Endothelial cell (in vitro differentiated cells): ENCODE measurements around the gene PRMT7. TPM values are rescaled to one million over a fixed set of nuclear protein-coding genes. Genes with fewer than 3 reads are reported as not detected.

Experiments
- DNase-seq: peaks from one replicate; pipeline ENCODE4 v3.0.0; 2021; ENCODE audit warnings: low spot score
- H3K27ac Mint-ChIP-seq: one replicate; pipeline ENCODE4 v1.8.0; 2021; ENCODE audit warnings: mixed read lengths, inconsistent platforms; ENCODE audit not compliant: unreplicated experiment
- H3K27me3 Mint-ChIP-seq: one replicate; pipeline ENCODE4 v1.8.0; 2021; ENCODE audit warnings: mild to moderate bottlenecking, moderate library complexity, mixed read lengths, inconsistent platforms; ENCODE audit not compliant: unreplicated experiment
- H3K36me3 Mint-ChIP-seq: one replicate; pipeline ENCODE4 v1.8.0; 2021; ENCODE audit warnings: mild to moderate bottlenecking, low read depth, mixed read lengths, inconsistent platforms; ENCODE audit not compliant: unreplicated experiment
- H3K4me1 Mint-ChIP-seq: one replicate; pipeline ENCODE4 v1.8.0; 2021; ENCODE audit warnings: mild to moderate bottlenecking, mixed read lengths, inconsistent platforms; ENCODE audit not compliant: unreplicated experiment
- H3K4me3 Mint-ChIP-seq: one replicate; pipeline ENCODE4 v1.8.0; 2021; ENCODE audit warnings: mild to moderate bottlenecking, mixed read lengths, inconsistent platforms; ENCODE audit not compliant: unreplicated experiment
- H3K9me3 Mint-ChIP-seq: one replicate; pipeline ENCODE4 v1.8.0; 2021; ENCODE audit warnings: mixed read lengths, inconsistent platforms; ENCODE audit not compliant: unreplicated experiment
- CTCF ChIP-seq: fragments of 200-600 bp; sonication (generic); IDR thresholded peaks from one replicate; pipeline ENCODE4 v1.5.0; 2021; ENCODE audit warnings: antibody characterized with exemption; ENCODE audit not compliant: unreplicated experiment
- total RNA-seq: library from RNA; stranded (reverse); fragmentation: NEBNext Ultra II Directional; extraction: Animal tissue kit (Norgen Biotek cat#: 25700); gene quantifications from one replicate; pipeline ENCODE4 v1.2.1, GENCODE V29; 2021; ENCODE audit not compliant: unreplicated experiment

PRMT7 gene
- total RNA-seq, 1 donor from 2014 or later = 42.8 TPM

DNA sequence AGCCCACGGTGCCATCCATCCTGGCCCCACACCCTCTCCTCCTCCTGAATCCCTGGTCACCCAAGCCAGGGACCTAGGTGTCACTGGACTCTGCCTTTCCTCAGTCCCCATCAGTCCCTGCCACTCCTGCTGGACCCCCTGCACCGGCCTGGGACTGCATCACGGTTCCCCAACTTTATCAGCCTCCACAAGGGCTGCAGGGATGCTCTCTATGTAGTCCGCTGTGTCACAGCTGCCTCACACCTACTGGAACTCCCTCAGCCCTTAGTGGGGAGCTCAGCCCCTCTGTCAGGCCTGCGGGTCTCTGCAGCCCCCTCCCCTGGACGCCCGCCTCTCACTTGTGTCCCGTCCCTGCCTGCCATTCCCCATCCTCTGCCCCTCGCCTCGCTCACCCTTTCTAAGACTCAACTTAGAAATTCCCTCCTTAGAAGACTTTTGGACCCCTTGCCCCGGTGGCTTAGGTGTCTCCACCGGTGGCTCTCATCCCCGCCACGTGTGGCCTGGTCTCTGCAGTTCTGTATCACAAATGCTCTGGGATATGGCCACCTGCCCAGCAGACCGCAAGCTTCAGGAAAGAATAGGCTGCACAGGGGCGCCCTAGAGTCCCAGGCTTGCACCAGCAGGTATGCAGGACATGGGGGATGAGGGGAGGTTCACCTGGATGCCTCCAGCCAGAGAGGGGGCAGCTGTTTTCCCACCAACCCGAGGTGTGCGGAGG, 62.9 kb downstream of the PRMT7 start:
- Mint-ChIP-seq H3K4me1 (no peaks in the 10 kb centered on the region), H3K27me3 (peaks cover 2% of the 10 kb centered on the region), H3K27ac (no peak overlapping the region), H3K4me3 (no peak overlapping the region), H3K9me3 (no peaks in the 10 kb centered on the region), H3K36me3 (no peaks in the 10 kb centered on the region)
- DNase-seq = no peak
- no peak for TF ChIP-seq CTCF

GRCh38 chr16:68374246-68374805, 63.5 kb downstream of the PRMT7 start:
- Mint-ChIP-seq H3K36me3 (no peaks in the 10 kb centered on the region), H3K9me3 (no peaks in the 10 kb centered on the region), H3K4me1 (no peaks in the 10 kb centered on the region), H3K27ac (no peak overlapping the region), H3K4me3 (no peak overlapping the region), H3K27me3 (peaks cover 2% of the 10 kb centered on the region)
- no peak for DNase-seq
- no peak for TF ChIP-seq CTCF

GRCh38 chr16:68374961-68375660, 64.3 kb downstream of the PRMT7 start:
- no peak for DNase-seq
- H3K27ac Mint-ChIP-seq = no peak overlapping the region
- H3K27me3 Mint-ChIP-seq = peaks cover 2% of the 10 kb centered on the region
- no peak overlapping the region for H3K4me3 Mint-ChIP-seq
- TF ChIP-seq CTCF = no peak
- H3K9me3 Mint-ChIP-seq = no peaks in the 10 kb centered on the region
- no peaks in the 10 kb centered on the region for H3K36me3 Mint-ChIP-seq
- H3K4me1 Mint-ChIP-seq = no peaks in the 10 kb centered on the region

- no peak for TF ChIP-seq CTCF
- peaks cover 2% of the 10 kb centered on the region for H3K27me3 Mint-ChIP-seq
- no peaks in the 10 kb centered on the region for H3K9me3 Mint-ChIP-seq
- DNase-seq = no peak
- H3K27ac Mint-ChIP-seq = no peak overlapping the region
- H3K4me3 Mint-ChIP-seq = peak overlapping the region; percentile 31
- H3K4me1 Mint-ChIP-seq = no peaks in the 10 kb centered on the region
- peaks cover 4% of the 10 kb centered on the region for H3K36me3 Mint-ChIP-seq
Observed at GRCh38 chr16:68375801-68376536, 65.2 kb downstream of the PRMT7 start.
